ENCODE measurements around the gene PTPRT. TPM values are rescaled to one million over a fixed set of nuclear protein-coding genes. Genes with fewer than 3 reads are reported as not detected.

PTPRT gene
- total and polyA plus RNA-seq, 2 of the 4 experiments (the other 2 are of a cell fraction): not detected

DNA sequence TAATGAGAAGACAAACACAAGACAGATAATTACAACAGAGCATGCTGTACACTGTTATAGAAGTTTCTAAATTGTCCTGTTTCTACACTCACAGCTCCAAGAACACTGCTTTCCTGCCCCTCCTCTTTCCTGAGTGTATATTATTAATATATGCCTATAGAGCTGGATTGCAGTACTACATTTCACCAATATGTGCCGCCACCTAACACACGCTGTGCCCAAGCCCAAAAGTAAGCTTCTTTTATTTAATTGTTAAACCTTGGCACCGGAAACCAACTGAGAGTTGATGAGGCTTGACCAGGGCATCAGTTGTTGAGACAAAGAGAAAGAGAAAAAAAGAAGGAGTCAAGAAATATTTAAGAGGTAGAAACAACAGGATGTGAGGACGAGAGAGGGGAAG lies 16.0 kb upstream of the PTPRT start:
- H2BK5ac ChIP-seq (ENCODE audit: low read depth, low read length, poor library complexity, severe bottlenecking): no peak overlapping the region
- no peak overlapping the region for H3K4ac ChIP-seq (ENCODE audit: low read depth, low read length)
- CTCF ChIA-PET: interaction anchor here (0.7 kb wide), 1 partner anchor 1230 kb away, joined by 3 read pairs; no protein-coding TSS in a partner anchor

More for the DNA sequence above, 16.0 kb upstream of the PTPRT start:
- DNase-seq (no peak), ATAC-seq (ENCODE audit: low read depth) (no peak)
- Histone ChIP-seq H4K91ac (ENCODE audit: insufficient read depth, low read depth, low read length) (no peak overlapping the region), H3K9ac (ENCODE audit: low read depth, low read length) (no peak overlapping the region), H4K8ac (ENCODE audit: low read depth in 2 of 2, low read length in 2 of 2) (no peak overlapping the region), H3K4me2 (ENCODE audit: low read depth, low read length) (no peak overlapping the region), H2AK5ac (ENCODE audit: low read depth, low read length) (no peak overlapping the region), H2BK20ac (ENCODE audit: low read depth, low read length) (no peak overlapping the region), H3K9me1 (ENCODE audit: insufficient read depth, low read length) (no peaks in the 10 kb centered on the region), H2AFZ (replicated peaks; ENCODE audit: low read length, poor library complexity) (no peak overlapping the region), H3K18ac (ENCODE audit: low read depth, low read length) (no peak overlapping the region), H4K20me1 (ENCODE audit: insufficient read depth, low read length) (no peaks in the 10 kb centered on the region), H4K5ac (ENCODE audit: low read depth, low read length) (no peak overlapping the region), H3K79me1 (ENCODE audit: low read depth in 1 of 2, low read length in 2 of 2) (no peaks in the 10 kb centered on the region), H3K4me3 (ENCODE audit: insufficient read depth, low read depth, low read length) (no peak overlapping the region), H3K9me3 (ENCODE audit: control insufficient read depth, insufficient read depth, low read length) (no peaks in the 10 kb centered on the region), H2BK120ac (ENCODE audit: low read depth, low read length) (no peak overlapping the region), H3K56ac (ENCODE audit: extremely low read depth, insufficient read depth, low read length) (no peak overlapping the region), H3K23ac (ENCODE audit: low read depth, low read length) (no peak overlapping the region), H3K36me3 (ENCODE audit: control insufficient read depth, insufficient read depth, low read length) (no peaks in the 10 kb centered on the region), H3K27me3 (ENCODE audit: control insufficient read depth, insufficient read depth, low read length) (no peaks in the 10 kb centered on the region), H3K4me1 (ENCODE audit: control insufficient read depth, insufficient read depth, low read length) (no peaks in the 10 kb centered on the region), H3K14ac (replicated peaks; ENCODE audit: low read depth, low read length) (no peak overlapping the region), H2BK15ac (ENCODE audit: low read depth, low read length) (no peak overlapping the region), H2AK9ac (replicated peaks; ENCODE audit: low read depth, low read length, poor library complexity) (no peak overlapping the region), H3K27ac (ENCODE audit: insufficient read depth, low read length) (no peak overlapping the region)
- dilution Hi-C loops (cut with HindIII; ENCODE audit: low sequenced_read_pairs, unreplicated experiment): no loop called here
- no CpG with 5 or more reads among the region's 4 CpGs for WGBS, 2 experiments (ENCODE audit: extremely low coverage in 2 of 2, insufficient read length in 1 of 2)
- POLR2A ChIA-PET (ENCODE audit: unreplicated experiment): no interaction called here
- TF ChIP-seq CEBPB (IDR thresholded peaks at IDR 0.05; ENCODE audit: low read depth, low read length): no peak
- no peak for TF ChIP-seq FOS (IDR thresholded peaks at IDR 0.05; ENCODE audit: low read depth, low read length)
- TF ChIP-seq, protein P1, sequence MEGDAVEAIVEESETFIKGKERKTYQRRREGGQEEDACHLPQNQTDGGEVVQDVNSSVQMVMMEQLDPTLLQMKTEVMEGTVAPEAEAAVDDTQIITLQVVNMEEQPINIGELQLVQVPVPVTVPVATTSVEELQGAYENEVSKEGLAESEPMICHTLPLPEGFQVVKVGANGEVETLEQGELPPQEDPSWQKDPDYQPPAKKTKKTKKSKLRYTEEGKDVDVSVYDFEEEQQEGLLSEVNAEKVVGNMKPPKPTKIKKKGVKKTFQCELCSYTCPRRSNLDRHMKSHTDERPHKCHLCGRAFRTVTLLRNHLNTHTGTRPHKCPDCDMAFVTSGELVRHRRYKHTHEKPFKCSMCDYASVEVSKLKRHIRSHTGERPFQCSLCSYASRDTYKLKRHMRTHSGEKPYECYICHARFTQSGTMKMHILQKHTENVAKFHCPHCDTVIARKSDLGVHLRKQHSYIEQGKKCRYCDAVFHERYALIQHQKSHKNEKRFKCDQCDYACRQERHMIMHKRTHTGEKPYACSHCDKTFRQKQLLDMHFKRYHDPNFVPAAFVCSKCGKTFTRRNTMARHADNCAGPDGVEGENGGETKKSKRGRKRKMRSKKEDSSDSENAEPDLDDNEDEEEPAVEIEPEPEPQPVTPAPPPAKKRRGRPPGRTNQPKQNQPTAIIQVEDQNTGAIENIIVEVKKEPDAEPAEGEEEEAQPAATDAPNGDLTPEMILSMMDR (conservative IDR thresholded peaks at IDR 0.05; ENCODE audit: low read depth, low read length): no peak
- no peak for TF ChIP-seq MAFK (IDR thresholded peaks at IDR 0.05; ENCODE audit: low read depth, low read length)
- no peak for TF ChIP-seq MXI1 (IDR thresholded peaks at IDR 0.05; ENCODE audit: borderline replicate concordance, low read depth, low read length)
- no peak for TF ChIP-seq CHD1 (IDR thresholded peaks at IDR 0.05; ENCODE audit: low read depth, low read length)
- TF ChIP-seq, protein P2, sequence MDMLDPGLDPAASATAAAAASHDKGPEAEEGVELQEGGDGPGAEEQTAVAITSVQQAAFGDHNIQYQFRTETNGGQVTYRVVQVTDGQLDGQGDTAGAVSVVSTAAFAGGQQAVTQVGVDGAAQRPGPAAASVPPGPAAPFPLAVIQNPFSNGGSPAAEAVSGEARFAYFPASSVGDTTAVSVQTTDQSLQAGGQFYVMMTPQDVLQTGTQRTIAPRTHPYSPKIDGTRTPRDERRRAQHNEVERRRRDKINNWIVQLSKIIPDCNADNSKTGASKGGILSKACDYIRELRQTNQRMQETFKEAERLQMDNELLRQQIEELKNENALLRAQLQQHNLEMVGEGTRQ (IDR thresholded peaks at IDR 0.05; ENCODE audit: low read depth, low read length): no peak
- TF ChIP-seq SMC3 (IDR thresholded peaks at IDR 0.05; ENCODE audit: low read depth, low read length): no peak
- TF ChIP-seq ELK1 (IDR thresholded peaks at IDR 0.05; ENCODE audit: borderline replicate concordance, low read depth, low read length): no peak
- TF ChIP-seq RCOR1 (IDR thresholded peaks at IDR 0.05; ENCODE audit: insufficient replicate concordance, low read length): no peak
- TF ChIP-seq NFE2L2 (IDR thresholded peaks at IDR 0.05; ENCODE audit: low read depth, low read length): no peak
- TF ChIP-seq RFX5 (IDR thresholded peaks at IDR 0.05; ENCODE audit: low read depth, low read length): no peak
- TF ChIP-seq POLR2A (IDR thresholded peaks at IDR 0.05; ENCODE audit: low read depth, low read length): no peak
- TF ChIP-seq BHLHE40 (IDR thresholded peaks at IDR 0.05; ENCODE audit: low read depth, low read length): no peak
- BruUV-seq (replicated peaks): no TSS peak
- intact Hi-C loops (cut with micrococcal nuclease): no loop called here
- in situ Hi-C loops (cut with MboI; ENCODE audit: low sequenced_read_pairs): no loop called here

All from IMR-90 (cell line).